ENCODE measurements around the gene MYADML2. TPM values are rescaled to one million over a fixed set of nuclear protein-coding genes. Genes with fewer than 3 reads are reported as not detected.
"Not testable (repeated sequence)": the region's sequence is repeated elsewhere in the genome, so short reads cannot be mapped to it uniquely, and the experiment has no call there.

Gene MYADML2
- total RNA-seq, 1 donor from 2014 or later = not detected

DNA sequence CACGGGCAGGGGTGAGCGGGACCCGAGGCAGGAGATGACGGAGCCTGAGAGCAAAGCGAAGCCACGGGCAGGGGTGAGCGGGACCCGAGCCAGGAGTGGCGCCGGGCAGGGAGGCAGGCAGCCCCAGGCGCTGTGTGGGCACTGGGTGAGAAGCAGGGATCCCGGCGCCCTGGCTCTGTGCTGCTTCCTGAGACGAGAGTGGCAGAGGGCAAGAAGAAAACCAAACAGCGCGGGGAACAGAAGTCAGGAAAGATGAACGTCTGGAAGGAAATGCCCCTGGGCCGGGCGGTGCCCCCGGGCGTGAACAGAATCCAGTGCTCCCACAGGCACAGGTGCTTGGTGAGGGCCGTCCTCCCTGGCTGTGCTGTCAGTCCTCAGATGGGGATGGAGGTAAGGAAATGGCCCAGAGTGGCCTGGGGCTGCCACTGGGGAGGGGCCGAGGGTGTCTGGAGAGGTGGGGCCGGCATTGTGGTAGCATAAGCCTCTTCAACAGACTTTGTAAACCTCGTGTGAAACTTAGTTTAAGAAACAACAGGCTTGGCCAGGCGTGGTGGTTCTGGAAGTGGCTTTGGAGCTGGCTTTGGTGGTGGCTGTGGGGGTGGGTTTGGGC is 40.2 kb upstream of the MYADML2 start:
- H3K4me1 Mint-ChIP-seq (ENCODE audit: low read depth) = peaks cover 16% of the 10 kb centered on the region
- H3K27me3 Mint-ChIP-seq (ENCODE audit: low read depth) = no peaks in the 10 kb centered on the region
- no peak overlapping the region for H3K27ac Mint-ChIP-seq (ENCODE audit: unreplicated experiment)
- peak; percentile 60 for DNase-seq (ENCODE audit: low spot score)
- H3K4me3 Mint-ChIP-seq (ENCODE audit: unreplicated experiment) = no peak overlapping the region
- TF ChIP-seq, protein P1, sequence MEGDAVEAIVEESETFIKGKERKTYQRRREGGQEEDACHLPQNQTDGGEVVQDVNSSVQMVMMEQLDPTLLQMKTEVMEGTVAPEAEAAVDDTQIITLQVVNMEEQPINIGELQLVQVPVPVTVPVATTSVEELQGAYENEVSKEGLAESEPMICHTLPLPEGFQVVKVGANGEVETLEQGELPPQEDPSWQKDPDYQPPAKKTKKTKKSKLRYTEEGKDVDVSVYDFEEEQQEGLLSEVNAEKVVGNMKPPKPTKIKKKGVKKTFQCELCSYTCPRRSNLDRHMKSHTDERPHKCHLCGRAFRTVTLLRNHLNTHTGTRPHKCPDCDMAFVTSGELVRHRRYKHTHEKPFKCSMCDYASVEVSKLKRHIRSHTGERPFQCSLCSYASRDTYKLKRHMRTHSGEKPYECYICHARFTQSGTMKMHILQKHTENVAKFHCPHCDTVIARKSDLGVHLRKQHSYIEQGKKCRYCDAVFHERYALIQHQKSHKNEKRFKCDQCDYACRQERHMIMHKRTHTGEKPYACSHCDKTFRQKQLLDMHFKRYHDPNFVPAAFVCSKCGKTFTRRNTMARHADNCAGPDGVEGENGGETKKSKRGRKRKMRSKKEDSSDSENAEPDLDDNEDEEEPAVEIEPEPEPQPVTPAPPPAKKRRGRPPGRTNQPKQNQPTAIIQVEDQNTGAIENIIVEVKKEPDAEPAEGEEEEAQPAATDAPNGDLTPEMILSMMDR (IDR thresholded peaks at IDR 0.05) = no peak
- peaks cover 13% of the 10 kb centered on the region for H3K36me3 Mint-ChIP-seq (ENCODE audit: low read depth)
- H3K9me3 Mint-ChIP-seq (ENCODE audit: low read depth) = no peaks in the 10 kb centered on the region

DNA sequence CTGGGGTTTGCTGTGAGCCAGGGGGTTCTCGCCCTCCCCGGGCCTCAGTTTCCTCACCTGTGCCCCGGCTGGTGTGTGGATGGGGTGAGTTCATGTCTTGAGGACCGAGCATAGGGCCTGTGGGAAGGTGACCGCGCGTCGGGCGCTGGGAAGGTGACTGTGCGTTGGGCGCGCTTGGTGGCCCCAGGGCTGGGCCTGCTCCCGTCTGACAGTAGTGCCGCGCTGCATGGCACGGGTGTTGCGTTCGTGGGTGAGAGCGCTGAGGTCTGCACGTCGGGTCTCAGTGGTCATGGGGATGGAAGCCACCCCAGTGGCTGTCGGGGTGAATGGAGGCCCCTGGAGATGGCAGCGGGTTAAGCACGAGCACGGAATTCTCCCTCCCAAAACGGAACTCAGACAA is 39.6 kb upstream of the MYADML2 start:
- H3K4me1 Mint-ChIP-seq (ENCODE audit: low read depth) = peaks cover 9% of the 10 kb centered on the region
- H3K27ac Mint-ChIP-seq (ENCODE audit: unreplicated experiment) = no peak overlapping the region
- TF ChIP-seq, protein P1 (IDR thresholded peaks at IDR 0.05) = no peak
- peak; percentile 93 for DNase-seq (ENCODE audit: low spot score)
- H3K4me3 Mint-ChIP-seq (ENCODE audit: unreplicated experiment) = no peak overlapping the region
- H3K9me3 Mint-ChIP-seq (ENCODE audit: low read depth) = no peaks in the 10 kb centered on the region
- H3K36me3 Mint-ChIP-seq (ENCODE audit: low read depth) = peaks cover 13% of the 10 kb centered on the region
- no peaks in the 10 kb centered on the region for H3K27me3 Mint-ChIP-seq (ENCODE audit: low read depth)

DNA sequence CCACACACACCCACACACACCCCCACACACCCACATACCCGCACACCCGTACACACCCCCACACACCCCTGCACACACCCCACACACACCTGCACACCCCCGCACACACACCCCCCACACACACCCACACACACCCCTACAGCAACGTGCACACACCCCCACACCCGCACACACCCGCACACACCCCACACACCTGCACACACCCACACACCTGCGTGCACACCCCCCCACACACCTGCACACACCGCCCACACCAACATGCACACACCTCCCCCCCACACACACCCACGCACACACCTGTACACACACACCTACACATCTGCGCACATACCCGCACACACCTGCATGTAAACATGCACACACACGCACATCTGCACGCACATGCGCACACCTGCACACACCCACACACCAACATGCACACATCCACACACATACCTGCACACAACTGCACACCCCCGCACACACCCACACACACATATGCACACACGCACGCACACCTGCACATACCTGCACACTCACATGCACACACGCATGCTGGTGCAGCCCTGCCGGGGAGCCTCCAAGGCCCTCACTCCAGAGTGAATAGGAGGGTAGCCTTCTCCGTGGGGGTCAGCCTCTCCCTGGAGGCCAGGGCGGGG is 37.9 kb upstream of the MYADML2 start:
- peaks cover 3% of the 10 kb centered on the region for H3K4me1 Mint-ChIP-seq (ENCODE audit: low read depth)
- no peak overlapping the region for H3K27ac Mint-ChIP-seq (ENCODE audit: unreplicated experiment)
- H3K4me3 Mint-ChIP-seq (ENCODE audit: unreplicated experiment) = no peak overlapping the region
- TF ChIP-seq, protein P1 (IDR thresholded peaks at IDR 0.05) = no peak
- peak; percentile 84 for DNase-seq (ENCODE audit: low spot score)
- H3K36me3 Mint-ChIP-seq (ENCODE audit: low read depth) = peaks cover 18% of the 10 kb centered on the region
- no peaks in the 10 kb centered on the region for H3K9me3 Mint-ChIP-seq (ENCODE audit: low read depth)
- H3K27me3 Mint-ChIP-seq (ENCODE audit: low read depth) = no peaks in the 10 kb centered on the region

DNA sequence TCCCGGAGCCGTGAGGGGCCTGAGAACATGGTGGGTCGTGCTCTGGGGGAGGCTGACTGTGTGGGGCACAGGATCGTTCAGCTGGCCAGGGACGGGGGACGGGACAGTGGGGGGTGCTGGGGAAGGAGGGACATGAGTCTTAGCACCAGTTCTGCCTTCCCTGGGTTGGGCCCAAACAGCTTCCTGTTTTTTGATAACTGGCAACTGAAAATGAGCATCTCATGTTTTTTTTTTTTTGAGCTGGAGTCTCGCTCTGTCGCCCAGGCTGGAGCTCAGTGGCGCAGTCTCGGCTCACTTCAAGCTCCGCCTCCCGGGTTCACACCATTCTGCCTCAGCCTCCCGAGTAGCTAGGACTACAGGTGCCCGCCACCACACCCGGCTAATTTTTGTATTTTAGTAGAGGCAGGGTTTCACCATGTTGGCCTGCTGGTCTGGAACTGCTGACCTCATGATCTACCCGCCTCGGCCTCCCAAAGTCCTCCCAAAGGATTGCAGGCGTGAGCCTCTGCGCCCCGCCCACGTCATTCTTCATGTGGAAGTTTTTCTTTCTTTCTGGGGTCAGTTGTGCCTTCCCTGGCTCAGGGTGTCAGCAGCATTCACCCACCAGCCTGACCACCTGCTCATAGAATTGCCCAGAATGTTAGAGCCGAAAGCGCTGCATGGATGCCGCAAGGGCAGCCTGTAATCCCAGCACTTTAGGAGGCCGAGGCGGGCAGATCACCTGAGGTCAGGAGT is 36.8 kb upstream of the MYADML2 start:
- Mint-ChIP-seq H3K4me3 (ENCODE audit: unreplicated experiment) (no peak overlapping the region), H3K36me3 (ENCODE audit: low read depth) (peaks cover 14% of the 10 kb centered on the region), H3K9me3 (ENCODE audit: low read depth) (no peaks in the 10 kb centered on the region), H3K27ac (ENCODE audit: unreplicated experiment) (no peak overlapping the region), H3K4me1 (ENCODE audit: low read depth) (peaks cover 6% of the 10 kb centered on the region), H3K27me3 (ENCODE audit: low read depth) (no peaks in the 10 kb centered on the region)
- peak; percentile 39 for DNase-seq (ENCODE audit: low spot score)
- TF ChIP-seq, protein P1 (IDR thresholded peaks at IDR 0.05) = no peak

DNA sequence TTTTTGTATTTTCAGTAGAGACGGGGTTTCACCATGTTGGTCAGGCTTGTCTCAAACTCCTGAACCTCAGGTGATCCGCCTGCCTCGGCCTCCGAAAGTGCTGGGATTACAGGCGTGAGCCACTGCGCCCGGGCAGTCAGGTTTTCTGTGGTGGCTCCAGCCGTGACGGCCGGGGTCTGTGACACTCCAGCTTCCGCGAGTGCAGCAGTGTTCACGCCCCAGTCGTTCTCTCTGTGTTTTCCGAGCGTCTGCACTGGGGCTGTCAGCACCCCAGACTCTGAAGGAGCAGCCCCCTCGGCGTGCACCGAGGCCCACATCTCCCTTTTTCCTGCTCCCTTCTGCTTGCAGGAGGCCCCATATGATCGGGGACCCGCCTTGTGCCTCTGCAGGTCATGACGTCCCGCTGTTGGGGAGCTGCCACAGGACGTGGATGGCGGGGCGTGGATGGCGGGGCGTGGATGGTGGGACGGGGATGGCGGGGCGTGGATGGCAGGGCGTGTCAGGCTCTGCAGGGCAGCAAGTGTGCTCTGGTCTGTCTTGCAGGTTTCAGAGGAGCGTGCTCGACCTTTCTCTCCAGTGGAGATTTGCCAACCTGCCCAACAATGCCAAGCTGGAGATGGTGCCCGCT is 36.1 kb upstream of the MYADML2 start:
- H3K27ac Mint-ChIP-seq (ENCODE audit: unreplicated experiment) = no peak overlapping the region
- no peaks in the 10 kb centered on the region for H3K27me3 Mint-ChIP-seq (ENCODE audit: low read depth)
- peaks cover 14% of the 10 kb centered on the region for H3K36me3 Mint-ChIP-seq (ENCODE audit: low read depth)
- peak; percentile 83 for DNase-seq (ENCODE audit: low spot score)
- TF ChIP-seq, protein P1 (IDR thresholded peaks at IDR 0.05) = no peak
- no peak overlapping the region for H3K4me3 Mint-ChIP-seq (ENCODE audit: unreplicated experiment)
- peaks cover 11% of the 10 kb centered on the region for H3K4me1 Mint-ChIP-seq (ENCODE audit: low read depth)
- H3K9me3 Mint-ChIP-seq (ENCODE audit: low read depth) = no peaks in the 10 kb centered on the region

DNA sequence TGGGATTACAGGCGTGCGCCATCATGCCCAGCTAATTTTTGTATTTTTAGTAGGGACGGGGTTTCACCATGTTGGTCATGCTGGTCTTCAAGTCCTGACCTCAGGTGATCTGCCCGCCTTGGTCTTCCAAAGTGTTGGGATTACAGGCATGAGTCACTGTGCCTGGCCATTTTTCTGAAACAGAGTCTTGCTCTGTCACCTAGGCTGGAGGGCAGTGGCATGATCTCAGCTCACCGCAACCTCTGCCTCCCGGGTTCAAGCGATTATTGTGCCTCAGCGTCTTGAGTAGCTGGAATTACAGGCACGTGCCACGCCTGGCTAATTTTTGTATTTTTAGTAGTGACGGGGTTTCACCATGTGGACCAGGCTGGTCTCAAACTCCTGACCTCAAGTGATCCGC is 34.5 kb upstream of the MYADML2 start:
- H3K36me3 Mint-ChIP-seq (ENCODE audit: low read depth) = peaks cover 11% of the 10 kb centered on the region
- H3K9me3 Mint-ChIP-seq (ENCODE audit: low read depth); DNase-seq (ENCODE audit: low spot score); H3K27ac Mint-ChIP-seq (ENCODE audit: unreplicated experiment); H3K4me3 Mint-ChIP-seq (ENCODE audit: unreplicated experiment); H3K27me3 Mint-ChIP-seq (ENCODE audit: low read depth): not testable (repeated sequence)
- peaks cover 14% of the 10 kb centered on the region for H3K4me1 Mint-ChIP-seq (ENCODE audit: low read depth)
